ENCODE data around the gene STH.
"Not testable (repeated sequence)": the region's sequence is repeated elsewhere in the genome, so short reads cannot be mapped to it uniquely, and the experiment has no call there.

The STH gene

GRCh38 chr17:46007461-46007965 is 8.5 kb downstream of the STH start:
- DNase-seq (ENCODE audit: low read depth): no peak

DNA sequence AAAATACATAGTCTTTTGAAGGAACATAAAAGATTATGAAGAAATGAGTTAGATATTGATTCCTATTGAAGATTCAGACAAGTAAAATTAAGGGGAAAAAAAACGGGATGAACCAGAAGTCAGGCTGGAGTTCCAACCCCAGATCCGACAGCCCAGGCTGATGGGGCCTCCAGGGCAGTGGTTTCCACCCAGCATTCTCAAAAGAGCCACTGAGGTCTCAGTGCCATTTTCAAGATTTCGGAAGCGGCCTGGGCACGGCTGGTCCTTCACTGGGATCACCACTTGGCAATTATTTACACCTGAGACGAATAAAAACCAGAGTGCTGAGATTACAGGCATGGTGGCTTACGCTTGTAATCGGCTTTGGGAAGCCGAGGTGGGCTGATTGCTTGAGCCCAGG is 9.5 kb downstream of the STH start:
- no peak for DNase-seq (ENCODE audit: low read depth)

- no peak for DNase-seq (ENCODE audit: low read depth)
Observed at GRCh38 chr17:46009681-46010596, 10.9 kb downstream of the STH start.

DNA sequence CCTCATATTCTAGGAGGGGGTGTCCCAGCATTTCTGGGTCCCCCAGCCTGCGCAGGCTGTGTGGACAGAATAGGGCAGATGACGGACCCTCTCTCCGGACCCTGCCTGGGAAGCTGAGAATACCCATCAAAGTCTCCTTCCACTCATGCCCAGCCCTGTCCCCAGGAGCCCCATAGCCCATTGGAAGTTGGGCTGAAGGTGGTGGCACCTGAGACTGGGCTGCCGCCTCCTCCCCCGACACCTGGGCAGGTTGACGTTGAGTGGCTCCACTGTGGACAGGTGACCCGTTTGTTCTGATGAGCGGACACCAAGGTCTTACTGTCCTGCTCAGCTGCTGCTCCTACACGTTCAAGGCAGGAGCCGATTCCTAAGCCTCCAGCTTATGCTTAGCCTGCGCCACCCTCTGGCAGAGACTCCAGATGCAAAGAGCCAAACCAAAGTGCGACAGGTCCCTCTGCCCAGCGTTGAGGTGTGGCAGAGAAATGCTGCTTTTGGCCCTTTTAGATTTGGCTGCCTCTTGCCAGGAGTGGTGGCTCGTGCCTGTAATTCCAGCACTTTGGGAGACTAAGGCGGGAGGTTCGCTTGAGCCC is 11.6 kb downstream of the STH start:
- DNase-seq (ENCODE audit: low read depth): no peak

DNA sequence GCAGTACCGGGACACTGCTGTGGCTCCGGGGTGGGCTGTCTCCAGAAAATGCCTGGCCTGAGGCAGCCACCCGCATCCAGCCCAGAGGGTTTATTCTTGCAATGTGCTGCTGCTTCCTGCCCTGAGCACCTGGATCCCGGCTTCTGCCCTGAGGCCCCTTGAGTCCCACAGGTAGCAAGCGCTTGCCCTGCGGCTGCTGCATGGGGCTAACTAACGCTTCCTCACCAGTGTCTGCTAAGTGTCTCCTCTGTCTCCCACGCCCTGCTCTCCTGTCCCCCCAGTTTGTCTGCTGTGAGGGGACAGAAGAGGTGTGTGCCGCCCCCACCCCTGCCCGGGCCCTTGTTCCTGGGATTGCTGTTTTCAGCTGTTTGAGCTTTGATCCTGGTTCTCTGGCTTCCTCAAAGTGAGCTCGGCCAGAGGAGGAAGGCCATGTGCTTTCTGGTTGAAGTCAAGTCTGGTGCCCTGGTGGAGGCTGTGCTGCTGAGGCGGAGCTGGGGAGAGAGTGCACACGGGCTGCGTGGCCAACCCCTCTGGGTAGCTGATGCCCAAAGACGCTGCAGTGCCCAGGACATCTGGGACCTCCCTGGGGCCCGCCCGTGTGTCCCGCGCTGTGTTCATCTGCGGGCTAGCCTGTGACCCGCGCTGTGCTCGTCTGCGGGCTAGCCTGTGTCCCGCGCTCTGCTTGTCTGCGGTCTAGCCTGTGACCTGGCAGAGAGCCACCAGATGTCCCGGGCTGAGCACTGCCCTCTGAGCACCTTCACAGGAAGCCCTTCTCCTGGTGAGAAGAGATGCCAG is 12.9 kb downstream of the STH start:
- no peak for DNase-seq (ENCODE audit: low read depth)

DNA sequence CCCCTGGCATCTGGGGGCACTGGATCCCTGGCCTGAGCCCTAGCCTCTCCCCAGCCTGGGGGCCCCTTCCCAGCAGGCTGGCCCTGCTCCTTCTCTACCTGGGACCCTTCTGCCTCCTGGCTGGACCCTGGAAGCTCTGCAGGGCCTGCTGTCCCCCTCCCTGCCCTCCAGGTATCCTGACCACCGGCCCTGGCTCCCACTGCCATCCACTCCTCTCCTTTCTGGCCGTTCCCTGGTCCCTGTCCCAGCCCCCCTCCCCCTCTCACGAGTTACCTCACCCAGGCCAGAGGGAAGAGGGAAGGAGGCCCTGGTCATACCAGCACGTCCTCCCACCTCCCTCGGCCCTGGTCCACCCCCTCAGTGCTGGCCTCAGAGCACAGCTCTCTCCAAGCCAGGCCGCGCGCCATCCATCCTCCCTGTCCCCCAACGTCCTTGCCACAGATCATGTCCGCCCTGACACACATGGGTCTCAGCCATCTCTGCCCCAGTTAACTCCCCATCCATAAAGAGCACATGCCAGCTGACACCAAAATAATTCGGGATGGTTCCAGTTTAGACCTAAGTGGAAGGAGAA is 13.5 kb downstream of the STH start:
- DNase-seq (ENCODE audit: low read depth): no peak

DNA sequence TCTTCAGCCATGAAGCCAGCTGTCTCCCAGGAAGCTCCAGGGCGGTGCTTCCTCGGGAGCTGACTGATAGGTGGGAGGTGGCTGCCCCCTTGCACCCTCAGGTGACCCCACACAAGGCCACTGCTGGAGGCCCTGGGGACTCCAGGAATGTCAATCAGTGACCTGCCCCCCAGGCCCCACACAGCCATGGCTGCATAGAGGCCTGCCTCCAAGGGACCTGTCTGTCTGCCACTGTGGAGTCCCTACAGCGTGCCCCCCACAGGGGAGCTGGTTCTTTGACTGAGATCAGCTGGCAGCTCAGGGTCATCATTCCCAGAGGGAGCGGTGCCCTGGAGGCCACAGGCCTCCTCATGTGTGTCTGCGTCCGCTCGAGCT is 14.1 kb downstream of the STH start:
- DNase-seq (ENCODE audit: low read depth): no peak

DNA sequence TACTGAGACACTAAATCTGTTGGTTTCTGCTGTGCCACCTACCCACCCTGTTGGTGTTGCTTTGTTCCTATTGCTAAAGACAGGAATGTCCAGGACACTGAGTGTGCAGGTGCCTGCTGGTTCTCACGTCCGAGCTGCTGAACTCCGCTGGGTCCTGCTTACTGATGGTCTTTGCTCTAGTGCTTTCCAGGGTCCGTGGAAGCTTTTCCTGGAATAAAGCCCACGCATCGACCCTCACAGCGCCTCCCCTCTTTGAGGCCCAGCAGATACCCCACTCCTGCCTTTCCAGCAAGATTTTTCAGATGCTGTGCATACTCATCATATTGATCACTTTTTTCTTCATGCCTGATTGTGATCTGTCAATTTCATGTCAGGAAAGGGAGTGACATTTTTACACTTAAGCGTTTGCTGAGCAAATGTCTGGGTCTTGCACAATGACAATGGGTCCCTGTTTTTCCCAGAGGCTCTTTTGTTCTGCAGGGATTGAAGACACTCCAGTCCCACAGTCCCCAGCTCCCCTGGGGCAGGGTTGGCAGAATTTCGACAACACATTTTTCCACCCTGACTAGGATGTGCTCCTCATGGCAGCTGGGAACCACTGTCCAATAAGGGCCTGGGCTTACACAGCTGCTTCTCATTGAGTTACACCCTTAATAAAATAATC is 14.6 kb downstream of the STH start:
- no peak for DNase-seq (ENCODE audit: low read depth)

- not testable (repeated sequence) for DNase-seq (ENCODE audit: low read depth)
Observed at GRCh38 chr17:46019408-46019925, 20.4 kb downstream of the STH start.

- no peak for DNase-seq (ENCODE audit: low read depth)
Observed at GRCh38 chr17:46020023-46020761, 21.1 kb downstream of the STH start.

DNA sequence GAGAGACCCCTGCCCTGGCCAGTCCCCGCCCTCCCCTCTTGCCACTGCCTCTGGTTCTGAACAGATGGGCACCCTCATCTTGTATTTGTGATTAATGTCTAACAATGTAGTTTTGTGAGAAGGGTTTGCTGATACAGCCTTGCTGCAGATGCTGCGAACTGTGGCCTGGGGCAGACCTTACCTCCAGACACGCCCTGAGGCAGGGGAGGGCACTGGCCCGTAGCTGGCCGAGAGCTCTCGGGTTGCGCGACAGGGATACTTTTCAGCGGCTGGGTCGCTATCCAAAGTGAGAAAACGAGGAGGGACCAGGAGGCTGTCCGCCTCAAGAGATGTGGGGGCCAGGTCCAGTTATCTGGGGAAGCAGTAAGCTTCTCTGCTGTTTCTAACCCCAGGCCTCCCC is 21.9 kb downstream of the STH start:
- no peak for DNase-seq (ENCODE audit: low read depth)

GRCh38 chr17:46023366-46023765 is 24.3 kb downstream of the STH start:
- DNase-seq (ENCODE audit: low read depth): not testable (repeated sequence)

- no peak for DNase-seq (ENCODE audit: low read depth)
Observed at GRCh38 chr17:46023783-46024388, 24.8 kb downstream of the STH start.

DNA sequence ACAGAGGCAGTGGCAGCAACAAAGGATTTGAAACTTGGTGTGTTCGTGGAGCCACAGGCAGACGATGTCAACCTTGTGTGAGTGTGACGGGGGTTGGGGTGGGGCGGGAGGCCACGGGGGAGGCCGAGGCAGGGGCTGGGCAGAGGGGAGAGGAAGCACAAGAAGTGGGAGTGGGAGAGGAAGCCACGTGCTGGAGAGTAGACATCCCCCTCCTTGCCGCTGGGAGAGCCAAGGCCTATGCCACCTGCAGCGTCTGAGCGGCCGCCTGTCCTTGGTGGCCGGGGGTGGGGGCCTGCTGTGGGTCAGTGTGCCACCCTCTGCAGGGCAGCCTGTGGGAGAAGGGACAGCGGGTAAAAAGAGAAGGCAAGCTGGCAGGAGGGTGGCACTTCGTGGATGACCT is 25.5 kb downstream of the STH start:
- no peak for DNase-seq (ENCODE audit: low read depth)

GRCh38 chr17:46025060-46025459 is 26.0 kb downstream of the STH start:
- DNase-seq (ENCODE audit: low read depth): no peak

- DNase-seq (ENCODE audit: low read depth): no peak
Observed at GRCh38 chr17:46025510-46026165, 26.6 kb downstream of the STH start.

DNA sequence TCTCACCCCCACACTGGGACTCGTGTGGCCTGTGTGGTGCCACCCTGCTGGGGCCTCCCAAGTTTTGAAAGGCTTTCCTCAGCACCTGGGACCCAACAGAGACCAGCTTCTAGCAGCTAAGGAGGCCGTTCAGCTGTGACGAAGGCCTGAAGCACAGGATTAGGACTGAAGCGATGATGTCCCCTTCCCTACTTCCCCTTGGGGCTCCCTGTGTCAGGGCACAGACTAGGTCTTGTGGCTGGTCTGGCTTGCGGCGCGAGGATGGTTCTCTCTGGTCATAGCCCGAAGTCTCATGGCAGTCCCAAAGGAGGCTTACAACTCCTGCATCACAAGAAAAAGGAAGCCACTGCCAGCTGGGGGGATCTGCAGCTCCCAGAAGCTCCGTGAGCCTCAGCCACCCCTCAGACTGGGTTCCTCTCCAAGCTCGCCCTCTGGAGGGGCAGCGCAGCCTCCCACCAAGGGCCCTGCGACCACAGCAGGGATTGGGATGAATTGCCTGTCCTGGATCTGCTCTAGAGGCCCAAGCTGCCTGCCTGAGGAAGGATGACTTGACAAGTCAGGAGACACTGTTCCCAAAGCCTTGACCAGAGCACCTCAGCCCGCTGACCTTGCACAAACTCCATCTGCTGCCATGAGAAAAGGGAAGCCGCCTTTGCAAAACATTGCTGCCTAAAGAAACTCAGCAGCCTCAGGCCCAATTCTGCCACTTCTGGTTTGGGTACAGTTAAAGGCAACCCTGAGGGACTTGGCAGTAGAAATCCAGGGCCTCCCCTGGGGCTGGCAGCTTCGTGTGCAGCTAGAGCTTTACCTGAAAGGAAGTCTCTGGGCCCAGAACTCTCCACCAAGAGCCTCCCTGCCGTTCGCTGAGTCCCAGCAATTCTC is 27.4 kb downstream of the STH start:
- no peak for DNase-seq (ENCODE audit: low read depth)

GRCh38 chr17:46027048-46027975 is 28.3 kb downstream of the STH start:
- DNase-seq (ENCODE audit: low read depth): no peak
